ENCODE results near the gene ANP32B.
"Not testable (repeated sequence)": the region's sequence is repeated elsewhere in the genome, so short reads cannot be mapped to it uniquely, and the experiment has no call there.

ANP32B gene

DNA sequence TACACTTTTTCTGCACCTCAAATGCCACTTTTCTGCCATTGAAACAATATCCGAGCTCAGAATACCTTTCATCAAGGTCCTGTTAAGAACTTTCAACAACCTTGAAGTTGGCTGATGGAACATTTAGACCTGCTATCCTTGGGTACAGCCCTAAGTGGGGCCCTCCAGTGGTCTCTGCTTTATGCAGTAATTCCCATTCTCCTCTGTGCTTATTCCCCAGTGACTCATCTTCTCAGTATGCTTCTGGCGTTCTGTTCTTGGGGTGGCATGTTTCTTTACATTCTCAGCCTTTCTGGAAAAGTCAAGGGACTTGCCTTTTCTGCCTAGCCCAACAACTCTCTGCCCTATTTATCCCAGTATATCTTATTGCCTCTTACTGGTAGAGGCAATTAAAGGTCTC is 7.1 kb downstream of the ANP32B start:
- peak; percentile 64 for FAIRE-seq
- no peak for DNase-seq (ENCODE audit: insufficient read length, low spot score)

- no peak for FAIRE-seq
- DNase-seq (ENCODE audit: insufficient read length, low spot score): no peak
Measured at GRCh38 chr9:97991818-97992217, 8.7 kb downstream of the ANP32B start.

- FAIRE-seq (no peak), DNase-seq (ENCODE audit: insufficient read length, low spot score) (no peak)
Measured at GRCh38 chr9:97992219-97992618, 9.1 kb downstream of the ANP32B start.

GRCh38 chr9:97993000-97993399 is 9.9 kb downstream of the ANP32B start:
- DNase-seq (ENCODE audit: insufficient read length, low spot score): no peak
- no peak for FAIRE-seq

- FAIRE-seq (no peak), DNase-seq (ENCODE audit: insufficient read length, low spot score) (no peak)
Measured at GRCh38 chr9:97994703-97995102, 11.6 kb downstream of the ANP32B start.

GRCh38 chr9:97996676-97997075 is 13.5 kb downstream of the ANP32B start:
- FAIRE-seq; DNase-seq (ENCODE audit: insufficient read length, low spot score): not testable (repeated sequence)

DNA sequence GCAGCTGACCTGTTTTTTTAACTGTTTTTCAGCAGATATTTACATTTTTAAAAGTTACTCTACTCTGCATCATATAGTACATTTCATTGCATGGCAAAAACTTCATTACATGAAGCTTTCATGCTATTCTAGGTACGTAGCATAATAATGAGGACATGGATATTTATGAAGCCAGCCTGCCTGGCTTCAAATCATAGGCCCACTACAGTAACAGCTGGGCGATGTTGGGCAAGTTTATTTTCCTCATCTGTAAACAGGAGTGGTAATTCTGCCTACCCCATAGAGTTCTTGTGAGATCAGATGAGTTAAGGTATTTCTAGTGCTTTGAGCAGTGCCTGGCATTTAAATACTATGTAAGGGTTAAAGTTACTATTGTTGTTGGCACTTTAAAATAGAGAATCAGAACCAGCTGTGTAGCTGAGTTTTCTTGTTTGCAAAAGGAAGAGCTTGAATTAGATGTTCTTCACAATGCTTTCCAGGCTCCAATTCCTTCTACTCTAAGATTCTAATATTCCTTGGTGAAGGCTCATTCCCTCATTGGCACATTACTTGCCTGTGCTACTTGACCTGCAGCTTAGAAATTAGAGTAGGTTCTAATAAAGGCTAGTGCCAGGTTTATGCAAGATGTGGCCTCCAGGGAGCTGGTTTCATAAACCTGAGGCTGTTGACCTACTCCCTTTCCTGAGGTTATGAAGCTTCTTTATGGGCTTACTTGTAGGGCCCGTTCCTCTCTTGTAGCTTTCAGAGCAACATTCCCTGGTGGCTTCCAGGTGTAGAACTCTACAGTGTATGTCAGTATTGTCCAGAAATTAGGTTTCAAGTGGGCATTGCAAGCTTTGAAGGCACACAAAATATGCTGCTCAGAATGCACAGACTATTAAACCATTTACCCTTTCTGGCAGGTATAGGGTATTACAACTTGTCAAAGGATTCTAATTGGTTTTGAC is 14.5 kb downstream of the ANP32B start:
- no peak for DNase-seq (ENCODE audit: insufficient read length, low spot score)
- no peak for FAIRE-seq

DNA sequence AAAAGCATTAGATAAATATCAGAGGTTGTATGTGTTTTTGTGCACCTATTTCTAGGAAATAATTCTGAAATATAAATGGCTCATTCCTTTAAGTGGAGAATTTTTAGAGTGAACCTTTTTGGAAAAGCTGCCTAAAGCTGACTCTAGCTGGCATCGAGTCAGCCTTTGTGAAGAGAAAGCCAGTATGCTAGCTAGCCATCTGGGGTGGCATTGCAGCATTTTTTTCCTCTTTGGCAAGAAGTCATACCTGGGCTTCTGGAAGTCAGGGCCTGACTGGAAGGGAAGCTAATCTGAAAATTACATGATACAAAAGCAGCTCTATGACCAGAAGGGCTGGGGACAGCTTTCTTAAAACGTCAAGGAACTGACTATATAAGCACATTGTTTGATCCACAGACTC is 19.7 kb downstream of the ANP32B start:
- DNase-seq (ENCODE audit: insufficient read length, low spot score): no peak
- no peak for FAIRE-seq

- FAIRE-seq (no peak), DNase-seq (ENCODE audit: insufficient read length, low spot score) (no peak)
Measured at GRCh38 chr9:98006127-98006796, 23.1 kb downstream of the ANP32B start.

DNA sequence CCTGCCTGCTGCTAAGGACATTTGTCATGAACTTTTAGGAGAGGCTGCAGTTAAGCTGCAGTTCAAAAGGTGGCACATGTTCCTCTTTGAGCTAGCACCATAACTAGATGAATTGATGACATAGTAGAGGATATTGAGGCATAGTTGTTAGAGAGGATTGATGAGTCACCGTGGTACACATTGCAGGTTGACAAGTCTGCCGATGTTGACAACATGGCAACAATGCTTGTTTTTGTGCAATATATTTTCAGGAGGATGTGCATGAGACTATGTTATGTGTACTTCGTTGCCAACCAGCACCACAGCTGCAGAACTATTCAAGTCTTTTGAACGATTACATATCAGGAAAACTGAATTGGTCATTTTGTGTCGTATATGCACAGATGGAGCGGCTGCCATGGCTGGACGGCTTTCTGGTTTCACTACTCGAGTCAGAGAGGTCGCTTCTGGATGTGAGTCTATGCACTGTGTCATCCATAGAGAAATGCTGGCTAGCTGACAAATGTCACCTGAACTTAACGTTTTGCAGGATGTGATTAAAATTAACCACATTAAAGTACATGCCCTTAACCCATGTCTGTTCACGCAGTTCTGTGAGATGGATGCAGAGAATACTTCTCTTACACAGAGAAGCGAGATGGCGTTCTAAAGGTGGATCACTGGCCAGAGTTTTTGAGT is 24.2 kb downstream of the ANP32B start:
- FAIRE-seq (no peak), DNase-seq (ENCODE audit: insufficient read length, low spot score) (no peak)

- FAIRE-seq: no peak
- no peak for DNase-seq (ENCODE audit: insufficient read length, low spot score)
Measured at GRCh38 chr9:98008764-98009163, 25.6 kb downstream of the ANP32B start.

DNA sequence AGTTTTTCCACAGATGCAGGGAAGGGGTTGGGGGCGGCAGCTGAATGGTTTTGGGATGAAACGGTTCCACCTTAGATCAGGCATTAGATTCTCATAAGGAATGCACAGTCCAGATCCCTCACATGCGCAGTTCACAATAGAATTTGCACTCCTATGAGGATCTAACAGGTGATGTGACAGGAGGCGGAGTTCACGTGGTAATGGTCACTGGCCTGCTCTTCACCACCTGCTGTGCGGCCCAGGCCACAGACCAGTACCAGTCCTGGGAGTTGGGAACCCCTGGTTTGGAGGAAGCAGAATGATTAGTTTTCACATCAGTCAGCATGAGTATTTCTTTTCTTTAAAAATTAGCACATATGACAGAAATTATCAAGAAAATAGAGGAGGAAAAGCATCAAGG is 26.3 kb downstream of the ANP32B start:
- FAIRE-seq (no peak), DNase-seq (ENCODE audit: insufficient read length, low spot score) (no peak)

GRCh38 chr9:98009936-98010335 is 26.8 kb downstream of the ANP32B start:
- FAIRE-seq (no peak), DNase-seq (ENCODE audit: insufficient read length, low spot score) (no peak)

DNA sequence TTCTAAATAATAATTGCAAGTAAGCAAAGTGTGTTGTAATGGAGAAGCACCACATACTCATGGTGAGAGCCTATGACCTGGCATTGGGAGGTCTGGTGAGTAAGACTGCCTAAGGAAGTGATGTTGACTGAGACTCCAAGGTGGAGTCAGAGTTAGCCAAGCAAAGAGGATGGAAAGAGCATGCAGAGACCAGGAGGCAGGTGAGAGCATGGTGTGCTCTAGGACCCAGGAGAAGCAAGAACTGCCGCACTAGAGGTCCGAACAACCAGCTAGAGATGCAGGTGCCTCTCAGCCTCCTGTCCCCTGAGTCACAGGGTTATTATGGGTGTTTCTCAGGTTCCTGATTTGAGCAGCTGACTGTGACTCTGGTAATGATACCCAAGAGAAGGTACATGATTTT is 27.3 kb downstream of the ANP32B start:
- DNase-seq (ENCODE audit: insufficient read length, low spot score): peak; percentile 28
- no peak for FAIRE-seq

GRCh38 chr9:98011122-98011521 is 28.0 kb downstream of the ANP32B start:
- DNase-seq (ENCODE audit: insufficient read length, low spot score) (no peak), FAIRE-seq (no peak)

DNA sequence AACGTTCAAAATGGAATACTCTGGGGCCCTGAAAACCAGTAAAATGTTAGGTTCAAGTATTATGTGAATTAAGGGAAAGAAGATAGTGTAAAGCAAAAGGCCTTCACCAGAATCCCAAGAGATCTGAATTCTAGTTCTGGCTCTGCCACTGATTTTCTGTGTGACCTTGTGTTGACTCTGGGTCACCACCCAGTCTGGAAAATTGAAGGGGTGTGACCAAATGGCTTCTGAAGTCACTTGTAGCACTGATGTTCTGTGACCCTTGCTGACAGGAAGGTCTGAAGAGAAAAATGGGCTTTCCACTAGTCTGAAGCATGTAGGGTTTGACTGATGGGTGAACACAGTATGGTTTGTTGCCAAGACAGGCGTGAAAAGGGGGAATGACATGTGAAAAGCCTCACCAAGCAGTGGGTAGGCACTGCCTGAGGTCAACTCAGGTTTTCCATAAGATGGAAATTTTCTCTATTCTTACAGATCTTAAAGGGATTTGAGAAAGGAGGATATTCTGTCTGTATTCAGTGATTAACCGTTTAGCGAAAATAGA is 33.1 kb downstream of the ANP32B start:
- no peak for DNase-seq (ENCODE audit: insufficient read length, low spot score)
- no peak for FAIRE-seq

GRCh38 chr9:98017306-98017705 is 34.2 kb downstream of the ANP32B start:
- DNase-seq (ENCODE audit: insufficient read length, low spot score) (no peak), FAIRE-seq (no peak)

- no peak for DNase-seq (ENCODE audit: insufficient read length, low spot score)
- FAIRE-seq: no peak
Measured at GRCh38 chr9:98018347-98018746, 35.2 kb downstream of the ANP32B start.

DNA sequence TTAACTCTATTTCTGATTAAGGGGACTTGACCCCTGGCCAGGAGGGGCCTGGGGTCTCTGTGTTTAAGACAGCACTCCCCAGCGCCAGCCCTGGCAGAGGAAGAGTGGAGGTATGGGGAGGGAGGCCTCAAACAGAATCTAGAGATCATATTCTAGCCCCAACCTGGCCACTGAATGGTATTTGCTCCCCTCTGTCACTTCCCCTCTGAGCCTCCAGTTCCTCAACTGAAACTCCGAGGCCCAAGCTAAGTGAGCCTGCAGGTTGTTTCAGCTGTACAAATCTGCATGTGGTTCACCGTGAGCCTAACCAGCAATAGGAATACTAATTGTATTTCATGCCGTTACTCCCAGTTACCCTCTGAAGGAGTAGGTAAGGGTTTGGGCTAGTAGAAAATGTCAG is 36.0 kb downstream of the ANP32B start:
- DNase-seq (ENCODE audit: insufficient read length, low spot score) (no peak), FAIRE-seq (no peak)

- not testable (repeated sequence) for DNase-seq (ENCODE audit: insufficient read length, low spot score); FAIRE-seq
Measured at GRCh38 chr9:98019869-98020268, 36.7 kb downstream of the ANP32B start.

GRCh38 chr9:98020476-98021145 is 37.5 kb downstream of the ANP32B start:
- no peak for DNase-seq (ENCODE audit: insufficient read length, low spot score)
- no peak for FAIRE-seq
